Esophagus muscularis mucosa (tissue), 4 donors: ENCODE data around the gene ARHGAP6. TPM values are rescaled to one million over a fixed set of nuclear protein-coding genes. Genes with fewer than 3 reads are reported as not detected.

ENCODE experiments used
- DNase-seq: peaks from one replicate; pipeline ENCODE4 v3.0.0-alpha.2; 2017; ENCODE audit errors: extremely low spot score
- H3K27ac ChIP-seq, 4 donors: fragments of 200-600 bp; sonication (generic); replicated peaks in 1 of 4; 1 replicate in 3 of 4; 2 replicates in 1 of 4; pipeline ENCODE4 v1.5.1; 2016 to 2019; ENCODE audit warnings: mild to moderate bottlenecking in 1 of 4
- H3K27me3 ChIP-seq, 4 donors: fragments of 200-600 bp; sonication (generic); one replicate each; pipeline versions ENCODE4 v1.5.1 to v1.6.0; 2016 to 2019
- H3K36me3 ChIP-seq, 4 donors: fragments of 200-600 bp; sonication (generic); one replicate each; pipeline ENCODE4 v1.5.1; 2016 to 2019
- H3K4me1 ChIP-seq, 4 donors: fragments of 200-600 bp; sonication (generic); one replicate each; pipeline ENCODE4 v1.5.1; 2016 to 2019
- H3K4me3 ChIP-seq, 4 donors: fragments of 200-600 bp; sonication (generic); 1 replicate in 2 of 4; 2 replicates in 2 of 4; pipeline ENCODE4 v1.5.1; 2016 to 2019; ENCODE audit warnings: mild to moderate bottlenecking in 4 of 4, moderate library complexity in 1 of 4
- H3K9me3 ChIP-seq, 4 donors: fragments of 200-600 bp; sonication (generic); 1 replicate in 3 of 4; 2 replicates in 1 of 4; pipeline ENCODE4 v1.5.1; 2016 to 2019
- EP300 ChIP-seq: sonication (generic); formaldehyde crosslinking; IDR thresholded peaks from one replicate; pipeline ENCODE4 v1.6.1; 2017; ENCODE audit warnings: antibody characterized with exemption
- POLR2A ChIP-seq: fragments of 450-650 bp; IDR thresholded peaks from one replicate; pipeline ENCODE4 v1.6.1; 2017; ENCODE audit warnings: antibody characterized with exemption, moderate library complexity, mild to moderate bottlenecking, low read depth
- POLR2AphosphoS5 ChIP-seq, 2 donors: sonication (generic); formaldehyde crosslinking; IDR thresholded peaks; one replicate each; pipeline ENCODE4 v1.6.1; 2017; ENCODE audit warnings: antibody characterized with exemption in 2 of 2
- WGBS: methylation state at CpG from one replicate; pipeline ENCODE4 v1.1.5; 2018; 5-methylcytosine and 5-hydroxymethylcytosine counted together
- intact Hi-C: fragments of 100-400 bp; cut with DNase I; formaldehyde crosslinking; loops from one replicate; pipeline ENCODE4 v1.15.1; 2023
- total RNA-seq, 4 donors: library from RNA; depleted of rRNA; stranded (reverse); fragments of >200 nt; gene quantifications; one replicate each; pipeline versions ENCODE4 v1.1.0 to v1.2.1, GENCODE V29; 2016
- TF ChIP-seq, protein P1 (sequence below), 3 experiments: fragments of 200-600 bp in 2 of 3; fragments of 450-650 bp in 1 of 3; sonication (generic) in 2 of 3; IDR thresholded peaks; one replicate each; pipeline ENCODE4 v1.5.1; 2017 to 2019; ENCODE audit warnings: antibody characterized with exemption in 3 of 3, mild to moderate bottlenecking in 2 of 3, moderate library complexity in 1 of 3

The ARHGAP6 gene
- total RNA-seq, 4 donors from 2014 or later, result 25.2 to 44.8 (median 30.6) TPM

DNA sequence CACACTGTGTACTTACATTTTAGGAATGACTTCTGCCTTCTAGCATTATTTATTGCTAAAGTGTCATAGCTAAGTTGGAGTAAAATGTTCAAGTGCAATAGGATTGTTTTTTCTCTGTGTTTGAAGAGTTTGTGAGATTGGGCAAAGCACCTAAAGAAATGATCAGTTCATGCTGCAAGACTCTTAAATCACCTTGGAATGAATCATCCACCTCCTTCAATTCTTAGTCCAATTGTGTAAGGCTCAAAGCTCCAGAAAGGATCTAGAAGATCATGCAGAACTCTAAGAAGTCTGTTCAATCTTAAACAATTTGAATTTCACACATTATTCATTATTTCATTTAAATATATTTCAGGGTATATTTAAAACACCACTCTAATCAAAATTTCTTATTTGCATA is 235.4 kb downstream of the ARHGAP6 start:
- peaks cover 5 to 58% (median 33%) of the 10 kb centered on the region in 4 donors for H3K4me1 ChIP-seq
- no peaks in the 10 kb centered on the region for H3K27me3 ChIP-seq
- no peak for DNase-seq
- H3K27ac ChIP-seq, result no peak overlapping the region
- H3K4me3 ChIP-seq, result no peak overlapping the region
- H3K36me3 ChIP-seq, result no peaks in the 10 kb centered on the region
- intact Hi-C loops, result loop anchor here (10.0 kb wide), 1 partner anchor 45 kb away; no protein-coding TSS in a partner anchor
- TF ChIP-seq, protein P1, sequence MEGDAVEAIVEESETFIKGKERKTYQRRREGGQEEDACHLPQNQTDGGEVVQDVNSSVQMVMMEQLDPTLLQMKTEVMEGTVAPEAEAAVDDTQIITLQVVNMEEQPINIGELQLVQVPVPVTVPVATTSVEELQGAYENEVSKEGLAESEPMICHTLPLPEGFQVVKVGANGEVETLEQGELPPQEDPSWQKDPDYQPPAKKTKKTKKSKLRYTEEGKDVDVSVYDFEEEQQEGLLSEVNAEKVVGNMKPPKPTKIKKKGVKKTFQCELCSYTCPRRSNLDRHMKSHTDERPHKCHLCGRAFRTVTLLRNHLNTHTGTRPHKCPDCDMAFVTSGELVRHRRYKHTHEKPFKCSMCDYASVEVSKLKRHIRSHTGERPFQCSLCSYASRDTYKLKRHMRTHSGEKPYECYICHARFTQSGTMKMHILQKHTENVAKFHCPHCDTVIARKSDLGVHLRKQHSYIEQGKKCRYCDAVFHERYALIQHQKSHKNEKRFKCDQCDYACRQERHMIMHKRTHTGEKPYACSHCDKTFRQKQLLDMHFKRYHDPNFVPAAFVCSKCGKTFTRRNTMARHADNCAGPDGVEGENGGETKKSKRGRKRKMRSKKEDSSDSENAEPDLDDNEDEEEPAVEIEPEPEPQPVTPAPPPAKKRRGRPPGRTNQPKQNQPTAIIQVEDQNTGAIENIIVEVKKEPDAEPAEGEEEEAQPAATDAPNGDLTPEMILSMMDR (IDR thresholded peaks at IDR 0.05), result no peak
- TF ChIP-seq EP300 (no peak), POLR2AphosphoS5 (IDR thresholded peaks at IDR 0.05) (no peak), POLR2A (no peak)
- no peaks in the 10 kb centered on the region for H3K9me3 ChIP-seq

DNA sequence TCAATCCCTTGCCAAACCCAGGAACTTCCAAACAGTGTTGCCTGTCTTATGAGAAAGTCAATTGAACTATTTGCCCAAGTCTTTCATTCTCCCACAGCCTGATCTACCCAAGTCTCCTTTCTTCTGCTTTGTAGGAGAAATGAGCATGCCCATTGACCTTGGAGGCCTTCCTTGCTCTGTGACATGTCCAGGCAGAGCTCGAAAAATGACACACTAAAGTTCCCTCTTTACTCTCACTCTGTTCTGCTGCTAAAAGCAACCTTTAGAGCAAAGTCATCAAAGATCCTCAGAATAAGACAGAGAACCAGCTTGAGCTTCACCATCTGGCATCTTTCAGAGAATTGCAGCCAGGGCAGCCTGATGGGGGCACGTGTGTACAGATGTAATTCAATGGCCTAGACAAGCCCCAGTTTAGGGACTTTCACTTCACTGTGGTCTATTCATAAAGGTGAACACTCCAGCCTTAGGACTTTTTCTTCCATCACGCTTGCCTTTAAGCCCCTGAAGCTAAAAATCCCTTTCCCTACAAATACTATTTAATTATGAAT is 236.1 kb downstream of the ARHGAP6 start:
- intact Hi-C loops, result loop anchor here (10.0 kb wide), 1 partner anchor 45 kb away; no protein-coding TSS in a partner anchor
- Histone ChIP-seq H3K4me3 (no peak overlapping the region), H3K27me3 (no peaks in the 10 kb centered on the region), H3K36me3 (no peaks in the 10 kb centered on the region), H3K4me1 (peaks cover 5 to 58% (median 30%) of the 10 kb centered on the region in 4 donors), H3K27ac (no peak overlapping the region), H3K9me3 (no peaks in the 10 kb centered on the region)
- DNase-seq, result no peak
- TF ChIP-seq POLR2AphosphoS5 (IDR thresholded peaks at IDR 0.05), result no peak
- no peak for TF ChIP-seq EP300
- TF ChIP-seq POLR2A, result no peak
- TF ChIP-seq, protein P1 (IDR thresholded peaks at IDR 0.05), result no peak
- 49% methylated on average over 3 of the region's 3 CpGs for WGBS

DNA sequence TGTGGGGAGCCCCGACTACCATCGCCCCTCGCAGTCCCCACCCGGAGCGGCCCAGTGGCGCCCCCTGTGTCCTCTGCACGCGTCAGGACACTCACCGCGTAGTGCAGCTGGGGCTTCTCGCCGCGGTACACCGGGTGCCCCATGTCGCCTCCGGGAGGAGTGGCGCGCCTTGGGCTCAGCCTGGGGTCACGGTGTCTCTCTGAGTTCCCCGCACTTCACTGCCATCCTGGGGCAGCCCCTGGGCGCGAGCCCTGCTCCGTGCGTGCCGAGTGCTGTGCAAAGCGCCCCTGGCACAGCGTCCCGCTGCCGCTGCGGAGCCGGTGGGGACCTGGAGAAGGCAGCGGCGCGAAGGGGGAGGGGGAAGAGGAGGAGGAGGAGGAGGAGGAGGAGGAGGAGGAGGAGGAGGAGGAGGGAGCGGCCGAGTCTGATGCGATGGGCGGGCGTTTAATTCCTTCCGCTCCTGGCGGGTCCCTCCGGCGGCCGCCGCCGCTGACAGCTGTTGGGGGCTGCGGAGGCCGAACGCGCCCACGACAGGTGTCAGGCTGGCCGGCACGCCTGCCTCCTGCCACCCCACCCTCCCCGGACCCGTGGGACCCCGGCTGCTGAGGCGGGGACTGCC is 238.2 kb downstream of the ARHGAP6 start:
- no peak for DNase-seq
- 18% methylated on average over 23 of the region's 57 CpGs for WGBS
- H3K27ac ChIP-seq, result peak overlapping the region; percentile 81 to 86 (median 84)

DNA sequence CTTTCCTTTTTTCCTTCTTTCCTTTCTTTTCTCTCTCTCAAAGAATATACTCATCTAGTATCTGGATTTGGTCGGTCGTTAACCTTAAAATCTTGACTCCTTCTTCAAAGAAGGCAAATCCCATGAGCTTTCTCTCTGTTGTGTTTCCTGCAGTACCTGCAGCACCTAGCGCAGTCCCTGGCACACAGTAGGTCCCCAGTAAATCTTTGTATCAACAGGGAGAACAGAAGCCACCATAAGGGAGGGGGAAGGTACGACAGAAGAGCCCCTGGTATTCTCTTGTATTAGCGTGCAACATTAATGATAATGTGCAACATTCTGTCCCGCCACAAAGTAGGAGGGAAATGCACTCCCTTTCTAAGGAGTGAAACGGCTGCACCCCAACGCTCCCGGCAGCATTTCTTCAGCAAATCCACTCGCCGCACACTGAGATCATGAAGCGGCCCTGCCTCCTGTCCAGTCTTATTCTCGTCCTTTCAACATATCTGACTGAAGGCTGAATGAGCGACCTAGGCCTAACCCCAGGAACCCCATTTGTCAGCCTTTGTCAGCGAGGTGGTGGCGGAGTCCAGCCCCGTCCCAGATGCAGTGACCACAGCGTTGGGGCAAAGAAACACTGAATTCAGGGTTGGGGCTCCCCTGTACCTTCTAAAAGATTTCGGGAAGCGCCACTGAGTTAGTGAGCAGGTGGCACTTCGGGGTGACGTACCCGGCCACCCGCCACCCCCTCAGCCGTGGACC is 238.8 kb downstream of the ARHGAP6 start:
- no peaks in the 10 kb centered on the region for H3K27me3 ChIP-seq
- WGBS, result 42% methylated on average over 20 of the region's 25 CpGs
- H3K36me3 ChIP-seq, result no peaks in the 10 kb centered on the region
- H3K9me3 ChIP-seq, result no peaks in the 10 kb centered on the region
- intact Hi-C loops, result no loop called here
- H3K4me1 ChIP-seq, result peaks cover 5 to 64% (median 40%) of the 10 kb centered on the region in 4 donors
- DNase-seq, result no peak
- H3K4me3 ChIP-seq, result peak overlapping the region; percentile 58 to 70 (median 63)
- H3K27ac ChIP-seq, result peak overlapping the region; percentile 81 to 86 (median 84)
- TF ChIP-seq, protein P1 (IDR thresholded peaks at IDR 0.05), result no peak
- no peak for TF ChIP-seq EP300
- TF ChIP-seq POLR2A, result no peak
- no peak for TF ChIP-seq POLR2AphosphoS5 (IDR thresholded peaks at IDR 0.05)

More for the DNA sequence above, 238.2 kb downstream of the ARHGAP6 start:
- Histone ChIP-seq H3K36me3 (no peaks in the 10 kb centered on the region), H3K9me3 (no peaks in the 10 kb centered on the region), H3K4me3 (peak overlapping the region; percentile 58 to 70 (median 63)), H3K4me1 (peaks cover 5 to 64% (median 36%) of the 10 kb centered on the region in 4 donors), H3K27me3 (no peaks in the 10 kb centered on the region)
- intact Hi-C loops, result no loop called here
- no peak for TF ChIP-seq EP300
- TF ChIP-seq POLR2A, result no peak
- TF ChIP-seq, protein P1 (IDR thresholded peaks at IDR 0.05), result peak; percentile 33 to 51 (median 35)
- TF ChIP-seq POLR2AphosphoS5 (IDR thresholded peaks at IDR 0.05), result peak in 1 of 2 donors; percentile 42
